Amygdala (tissue), 56 donors: ENCODE results near the gene PSMC3.

Experiments used
- DNase-seq, 56 donors: peaks; one replicate each; lab custom pipeline; 2025; lab: John Stamatoyannopoulos, UW

Gene PSMC3

GRCh38 chr11:47415091-47415854 is 11.0 kb downstream of the PSMC3 start:
- no peak for DNase-seq

- DNase-seq: no peak
Measured at GRCh38 chr11:47414685-47415070, 11.6 kb downstream of the PSMC3 start.

- peak in 1 of 56 donors; percentile 29 for DNase-seq
Measured at GRCh38 chr11:47413908-47414684, 12.1 kb downstream of the PSMC3 start.

- no peak for DNase-seq
Measured at GRCh38 chr11:47413351-47413750, 12.9 kb downstream of the PSMC3 start.

GRCh38 chr11:47411884-47412746 is 14.1 kb downstream of the PSMC3 start:
- DNase-seq: peak in 20 of 56 donors; percentile 23 to 67 (median 50)

- DNase-seq: no peak
Measured at GRCh38 chr11:47410370-47411264, 15.6 kb downstream of the PSMC3 start.

- DNase-seq: no peak
Measured at GRCh38 chr11:47409440-47410369, 16.5 kb downstream of the PSMC3 start.

GRCh38 chr11:47408598-47409439 is 17.4 kb downstream of the PSMC3 start:
- DNase-seq: peak in 10 of 56 donors; percentile 25 to 82 (median 63)

- peak in 55 of 56 donors; percentile 65 to 95 (median 89) for DNase-seq
Measured at GRCh38 chr11:47407746-47408590, 18.3 kb downstream of the PSMC3 start, which contains the start of gene SLC39A13. SLC39A13 (plus strand) TSS chr11:47408590; CDS start chr11:47410095, 1,505 bp downstream.

- peak in 1 of 56 donors; percentile 35 for DNase-seq
Measured at GRCh38 chr11:47406896-47407745, 19.1 kb downstream of the PSMC3 start.

- DNase-seq: no peak
Measured at GRCh38 chr11:47403571-47403970, 22.7 kb downstream of the PSMC3 start.

- DNase-seq: no peak
Measured at GRCh38 chr11:47403135-47403534, 23.1 kb downstream of the PSMC3 start.

- DNase-seq: no peak
Measured at GRCh38 chr11:47400768-47401279, 25.4 kb downstream of the PSMC3 start.

GRCh38 chr11:47399860-47400767 is 26.1 kb downstream of the PSMC3 start:
- DNase-seq: peak in 1 of 56 donors; percentile 45
